GM12874 (cell line): ENCODE data around the gene ANKRD10.

Experiments used
- TF ChIP-seq, protein P1 (sequence below): IDR thresholded peaks from 2 replicates; pipeline ENCODE4 v1.5.1; 2011; ENCODE audit warnings: low read depth, mild to moderate bottlenecking, control low read depth, low read length, moderate library complexity; ENCODE audit not compliant: insufficient read depth

Gene ANKRD10

GRCh38 chr13:110953833-110954532, 39.1 kb upstream of the ANKRD10 start:
- TF ChIP-seq, protein P1, sequence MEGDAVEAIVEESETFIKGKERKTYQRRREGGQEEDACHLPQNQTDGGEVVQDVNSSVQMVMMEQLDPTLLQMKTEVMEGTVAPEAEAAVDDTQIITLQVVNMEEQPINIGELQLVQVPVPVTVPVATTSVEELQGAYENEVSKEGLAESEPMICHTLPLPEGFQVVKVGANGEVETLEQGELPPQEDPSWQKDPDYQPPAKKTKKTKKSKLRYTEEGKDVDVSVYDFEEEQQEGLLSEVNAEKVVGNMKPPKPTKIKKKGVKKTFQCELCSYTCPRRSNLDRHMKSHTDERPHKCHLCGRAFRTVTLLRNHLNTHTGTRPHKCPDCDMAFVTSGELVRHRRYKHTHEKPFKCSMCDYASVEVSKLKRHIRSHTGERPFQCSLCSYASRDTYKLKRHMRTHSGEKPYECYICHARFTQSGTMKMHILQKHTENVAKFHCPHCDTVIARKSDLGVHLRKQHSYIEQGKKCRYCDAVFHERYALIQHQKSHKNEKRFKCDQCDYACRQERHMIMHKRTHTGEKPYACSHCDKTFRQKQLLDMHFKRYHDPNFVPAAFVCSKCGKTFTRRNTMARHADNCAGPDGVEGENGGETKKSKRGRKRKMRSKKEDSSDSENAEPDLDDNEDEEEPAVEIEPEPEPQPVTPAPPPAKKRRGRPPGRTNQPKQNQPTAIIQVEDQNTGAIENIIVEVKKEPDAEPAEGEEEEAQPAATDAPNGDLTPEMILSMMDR = no peak

DNA sequence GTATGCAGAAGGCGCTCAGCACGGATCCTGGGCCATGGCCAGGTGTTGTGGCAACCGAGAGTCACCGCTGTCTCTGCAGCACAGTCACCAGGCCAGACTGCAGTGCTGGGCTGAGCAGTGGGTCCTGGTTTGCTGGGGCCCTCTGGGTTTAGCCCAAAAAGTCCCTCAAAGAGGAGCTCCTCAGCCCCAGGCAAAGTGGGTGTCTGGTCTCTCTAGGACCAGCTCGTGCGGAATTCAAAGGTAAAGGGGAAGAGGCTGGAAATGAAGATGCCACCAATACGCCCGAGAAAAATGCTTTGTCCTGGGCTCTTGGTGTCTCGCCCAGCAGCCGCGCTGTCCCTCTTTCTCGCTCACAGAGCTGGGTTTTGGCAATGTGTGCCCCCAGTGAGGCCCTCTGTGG, 38.5 kb upstream of the ANKRD10 start:
- TF ChIP-seq, protein P1 = no peak

DNA sequence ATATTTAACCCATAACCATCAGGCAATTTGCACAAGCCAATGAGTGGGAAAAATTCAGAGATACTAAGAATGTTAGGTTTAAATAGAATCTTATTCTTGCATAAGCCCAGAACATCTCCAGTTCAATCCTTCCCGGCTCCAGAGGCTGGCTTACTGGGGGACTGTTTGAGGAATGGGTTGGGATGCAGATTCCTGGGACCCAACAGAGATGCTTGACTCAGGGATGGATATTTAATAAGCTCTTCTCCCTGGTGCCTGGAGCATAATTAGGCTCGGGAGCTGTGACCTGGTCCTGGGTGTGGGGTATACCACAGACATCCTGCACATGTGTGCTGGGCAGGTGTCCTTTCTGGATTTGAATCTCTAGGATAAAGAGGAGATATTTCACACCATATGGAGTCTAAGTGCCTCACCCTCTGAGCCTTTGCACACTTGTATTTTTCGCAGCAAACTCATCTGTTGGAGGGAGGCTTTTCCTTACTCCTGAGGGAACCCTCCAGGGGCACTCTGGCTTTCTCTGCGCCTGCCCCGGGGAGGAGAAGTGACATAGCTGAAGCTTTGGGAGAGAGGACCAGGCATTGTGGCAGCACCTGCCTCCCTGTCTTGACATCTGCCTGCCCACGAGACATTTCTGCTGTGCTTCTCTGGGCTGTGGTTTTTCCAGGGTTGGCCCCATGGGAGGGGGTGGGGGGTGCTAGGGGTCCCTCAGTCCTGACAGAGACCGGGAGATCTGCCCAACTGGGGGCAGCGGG, 36.1 kb upstream of the ANKRD10 start:
- TF ChIP-seq, protein P1 = no peak

DNA sequence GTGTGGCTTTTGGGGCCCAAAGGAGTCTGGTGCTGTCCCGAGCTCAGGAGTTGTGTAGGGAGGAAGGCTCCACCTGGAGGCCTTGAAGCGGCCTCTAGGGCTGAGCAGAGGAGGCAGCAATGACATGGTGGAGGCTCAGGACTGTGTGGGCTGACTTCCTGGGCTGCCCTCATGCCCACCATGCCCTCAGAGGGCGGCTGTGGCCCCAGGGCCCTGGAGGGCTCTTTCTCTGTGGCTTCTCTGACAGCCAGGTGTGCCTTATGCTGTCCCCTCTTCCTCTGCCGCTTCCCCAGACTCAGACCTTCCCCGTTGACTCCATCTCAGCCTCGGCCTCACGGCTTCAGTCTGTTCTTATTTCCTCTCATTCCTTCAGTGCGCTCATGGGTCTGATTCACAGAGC, 35.5 kb upstream of the ANKRD10 start:
- TF ChIP-seq, protein P1 = no peak

DNA sequence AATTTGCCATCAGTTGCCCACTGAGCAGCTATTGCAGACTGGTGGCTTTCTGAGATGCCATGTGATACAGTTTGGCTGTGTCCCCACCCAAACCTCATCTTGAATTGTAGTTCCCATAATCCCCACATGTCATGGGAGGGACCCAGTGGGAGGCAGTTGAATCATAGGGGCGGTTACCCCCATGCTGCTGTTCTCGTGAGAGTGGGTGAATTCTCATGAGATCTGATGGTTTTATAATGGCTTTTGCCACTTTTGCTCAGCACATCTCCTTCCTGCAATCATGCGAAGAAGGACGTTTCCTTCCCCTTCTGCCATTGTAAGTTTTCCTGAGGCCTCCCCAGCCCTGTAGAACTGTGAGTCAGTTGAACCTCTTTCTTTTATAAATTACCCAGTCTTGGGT, 34.8 kb upstream of the ANKRD10 start:
- TF ChIP-seq, protein P1 = no peak

GRCh38 chr13:110949116-110949515, 34.2 kb upstream of the ANKRD10 start:
- TF ChIP-seq, protein P1 = no peak

DNA sequence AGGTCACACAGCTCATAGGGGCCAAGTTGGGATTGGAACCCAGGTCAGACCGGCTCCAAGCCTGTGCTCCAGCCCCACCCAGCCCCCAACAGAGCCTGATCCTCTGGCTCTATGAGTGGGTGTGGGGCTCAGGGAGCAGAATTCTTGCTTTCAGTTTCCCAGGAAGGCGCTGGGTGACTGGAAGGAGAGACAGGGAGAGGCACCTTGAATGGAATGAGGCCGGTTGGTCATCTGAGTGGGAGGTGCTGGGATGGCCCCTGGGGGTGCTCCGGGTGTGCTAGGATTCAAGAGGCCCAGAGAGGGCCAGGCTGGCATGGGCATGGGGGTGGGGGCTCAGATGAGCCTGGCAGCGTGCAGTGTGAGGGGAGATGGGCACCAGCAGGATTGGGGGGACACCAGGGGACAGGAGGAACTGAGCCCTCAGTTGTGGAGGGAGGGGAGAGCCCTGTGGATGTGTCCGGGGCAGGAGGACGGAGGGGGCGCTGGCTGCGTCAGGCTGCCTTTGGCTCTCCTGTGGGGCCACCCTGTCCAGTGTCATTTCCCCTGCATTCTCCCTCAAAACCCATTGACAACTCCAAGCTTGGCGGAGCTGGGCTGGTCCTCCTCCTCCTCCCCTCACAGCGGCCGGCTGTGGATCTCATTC, 31.2 kb upstream of the ANKRD10 start:
- TF ChIP-seq, protein P1 = no peak
